Measurements from ENCODE around the gene GOLPH3. TPM values are rescaled to one million over a fixed set of nuclear protein-coding genes. Genes with fewer than 3 reads are reported as not detected.

Gene GOLPH3
- total RNA-seq, 1 experiment from 2014 or later = 98.7 TPM

DNA sequence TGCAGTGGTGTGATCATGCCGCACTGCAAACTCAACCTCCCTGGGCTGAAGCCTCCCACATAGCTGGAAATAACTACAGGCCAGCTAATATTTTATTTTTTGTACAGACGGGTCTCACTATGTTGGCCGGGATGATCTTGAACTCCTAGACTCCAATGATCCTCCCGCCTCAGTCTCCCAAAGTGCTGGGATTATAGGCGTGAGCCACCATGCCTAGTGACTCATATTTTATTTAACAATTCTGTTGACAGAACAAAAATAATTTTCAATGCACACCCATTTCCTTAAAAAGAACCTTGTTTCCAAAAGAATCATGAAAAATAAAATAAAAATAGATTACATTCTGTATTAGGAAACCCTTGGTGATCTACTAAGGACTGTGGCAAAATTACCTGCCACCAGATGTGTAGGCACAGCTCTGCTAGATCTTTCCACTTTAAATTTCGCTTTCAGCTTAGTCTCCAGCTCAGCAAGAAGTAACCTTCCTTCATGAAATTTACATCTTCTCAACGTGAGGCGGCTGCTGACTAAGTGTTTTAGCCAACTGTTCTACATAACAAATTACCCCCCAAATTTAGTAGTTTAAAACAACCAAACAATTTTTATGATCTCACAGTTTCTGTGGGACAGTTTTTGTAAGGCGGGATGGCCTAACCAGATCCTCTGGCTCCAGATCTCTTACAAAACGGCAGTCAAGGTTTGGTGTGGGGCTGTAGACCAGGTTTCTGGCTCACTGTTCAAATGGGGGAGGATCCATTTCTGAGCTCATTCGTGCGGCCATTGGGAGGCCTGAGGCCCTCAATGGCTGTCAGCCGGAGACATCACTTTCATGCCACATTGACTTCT is 32.6 kb upstream of the GOLPH3 start:
- DNase-seq = no peak
- H3K27me3 Mint-ChIP-seq (ENCODE audit: low read depth) = peaks cover 3% of the 10 kb centered on the region
- Histone ChIP-seq H3T11ph (ENCODE audit: low read length) (no peak overlapping the region), H3K79me2 (ENCODE audit: insufficient read depth, low read length) (no peaks in the 10 kb centered on the region), H2AK5ac (ENCODE audit: insufficient read length, low read length) (no peak overlapping the region), H3K79me1 (ENCODE audit: insufficient read depth, low read depth, low read length, poor library complexity, severe bottlenecking) (no peaks in the 10 kb centered on the region), H3K4me1 (ENCODE audit: insufficient read depth, low read length) (no peaks in the 10 kb centered on the region; the same call in 1 of the 2 replicates), H4K20me1 (ENCODE audit: control insufficient read depth, insufficient read depth, insufficient read length) (no peaks in the 10 kb centered on the region), H2BK15ac (ENCODE audit: low read depth, low read length) (no peak overlapping the region), H2BK120ac (ENCODE audit: low read depth, low read length, poor library complexity, severe bottlenecking) (no peak overlapping the region), H3K4ac (ENCODE audit: low read depth, low read length) (no peak overlapping the region), H3K9ac (ENCODE audit: extremely low read depth, insufficient read length, low read length) (no peak overlapping the region), H2BK5ac (ENCODE audit: insufficient read length, low read length) (no peak overlapping the region), H3K23me2 (ENCODE audit: insufficient read length, low read depth, low read length, poor library complexity, severe bottlenecking) (no peaks in the 10 kb centered on the region), H2AFZ (ENCODE audit: low read length) (no peak overlapping the region), H3K27me3 (ENCODE audit: insufficient read depth, low read length) (no peaks in the 10 kb centered on the region), H3K27ac (ENCODE audit: insufficient read length, low read depth, low read length) (no peak overlapping the region), H3K14ac (ENCODE audit: insufficient read depth, low read length) (no peak overlapping the region), H3K9me3 (ENCODE audit: control insufficient read depth, low read depth, low read length) (no peaks in the 10 kb centered on the region), H2BK12ac (ENCODE audit: insufficient read length, low read depth, low read length) (no peak overlapping the region), H3K18ac (ENCODE audit: insufficient read length, low read depth, low read length) (no peak overlapping the region), H3K56ac (ENCODE audit: insufficient read length, low read depth, low read length) (no peak overlapping the region), H4K8ac (replicated peaks; ENCODE audit: insufficient read length, low read depth, low read length) (no peak overlapping the region), H4K5ac (ENCODE audit: insufficient read length, low read depth, low read length) (no peak overlapping the region), H3K23ac (ENCODE audit: insufficient read length, low read depth, low read length) (no peak overlapping the region), H4K91ac (ENCODE audit: insufficient read length, low read depth, low read length) (no peak overlapping the region), H2BK20ac (ENCODE audit: low read depth, low read length, poor library complexity, severe bottlenecking) (no peak overlapping the region), H3K4me2 (ENCODE audit: insufficient read depth, insufficient read length, low read length) (no peak overlapping the region)
- H3K9me3 Mint-ChIP-seq = peaks cover 14 to 16% of the 10 kb centered on the region in 2 experiments
- H3K4me1 Mint-ChIP-seq = peaks cover 5 to 9% of the 10 kb centered on the region in 2 experiments
- TF ChIP-seq, protein P1, sequence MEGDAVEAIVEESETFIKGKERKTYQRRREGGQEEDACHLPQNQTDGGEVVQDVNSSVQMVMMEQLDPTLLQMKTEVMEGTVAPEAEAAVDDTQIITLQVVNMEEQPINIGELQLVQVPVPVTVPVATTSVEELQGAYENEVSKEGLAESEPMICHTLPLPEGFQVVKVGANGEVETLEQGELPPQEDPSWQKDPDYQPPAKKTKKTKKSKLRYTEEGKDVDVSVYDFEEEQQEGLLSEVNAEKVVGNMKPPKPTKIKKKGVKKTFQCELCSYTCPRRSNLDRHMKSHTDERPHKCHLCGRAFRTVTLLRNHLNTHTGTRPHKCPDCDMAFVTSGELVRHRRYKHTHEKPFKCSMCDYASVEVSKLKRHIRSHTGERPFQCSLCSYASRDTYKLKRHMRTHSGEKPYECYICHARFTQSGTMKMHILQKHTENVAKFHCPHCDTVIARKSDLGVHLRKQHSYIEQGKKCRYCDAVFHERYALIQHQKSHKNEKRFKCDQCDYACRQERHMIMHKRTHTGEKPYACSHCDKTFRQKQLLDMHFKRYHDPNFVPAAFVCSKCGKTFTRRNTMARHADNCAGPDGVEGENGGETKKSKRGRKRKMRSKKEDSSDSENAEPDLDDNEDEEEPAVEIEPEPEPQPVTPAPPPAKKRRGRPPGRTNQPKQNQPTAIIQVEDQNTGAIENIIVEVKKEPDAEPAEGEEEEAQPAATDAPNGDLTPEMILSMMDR (conservative IDR thresholded peaks at IDR 0.05) = no peak
- H3K4me3 Mint-ChIP-seq = no peak overlapping the region
- no CpG with 5 or more reads among the region's 13 CpGs for WGBS (ENCODE audit: extremely low coverage, insufficient read length, low lambda C conversion rate)
- H3K36me3 Mint-ChIP-seq (ENCODE audit: insufficient read depth in 1 of 3, low read depth in 3 of 3) = peaks cover 4 to 8% (median 6%) of the 10 kb centered on the region in 3 experiments; a peak in 6 of 7 replicates
- H3K27ac Mint-ChIP-seq = peak overlapping the region in 1 of 3 experiments; percentile 82; a peak in 1 of 7 replicates

All from H9 (cell line).